Activated T-helper 17 cell treated with anti-CD3 and anti-CD28 coated beads, Interleukin-2, amount 50 U/mL, for 72 hours (primary cell): Measurements from ENCODE around the gene TEAD4. TPM values are rescaled to one million over a fixed set of nuclear protein-coding genes. Genes with fewer than 3 reads are reported as not detected.

Experiments
- ATAC-seq: fragments of 150-1000 bp; cut with Tn5 transposase; replicated peaks from 2 replicates; pipeline ENCODE4 v1.10.0; 2021; ENCODE audit warnings: mild to moderate bottlenecking, moderate library complexity
- H3K27ac Mint-ChIP-seq: one replicate; pipeline ENCODE4 v1.8.0; 2022; ENCODE audit warnings: mixed read lengths
- H3K27me3 Mint-ChIP-seq: one replicate; pipeline ENCODE4 v1.8.0; 2022; ENCODE audit warnings: mixed read lengths
- H3K36me3 Mint-ChIP-seq: one replicate; pipeline ENCODE4 v1.8.0; 2022; ENCODE audit warnings: low read depth, mild to moderate bottlenecking, mixed read lengths
- H3K4me1 Mint-ChIP-seq: one replicate; pipeline ENCODE4 v1.8.0; 2022; ENCODE audit warnings: mixed read lengths
- H3K4me3 Mint-ChIP-seq: one replicate; pipeline ENCODE4 v1.8.0; 2022; ENCODE audit warnings: mild to moderate bottlenecking, mixed read lengths
- H3K9me3 Mint-ChIP-seq: one replicate; pipeline ENCODE4 v1.8.0; 2022; ENCODE audit warnings: mixed read lengths
- total RNA-seq, 2 donors: library from RNA; stranded (reverse); gene quantifications; one replicate each; pipeline ENCODE4 v1.2.3, GENCODE V29; 2022

The TEAD4 gene
- total RNA-seq, 2 donors from 2014 or later: 3.1 to 3.7 TPM

- Mint-ChIP-seq H3K27me3 (peaks cover 8% of the 10 kb centered on the region), H3K9me3 (no peaks in the 10 kb centered on the region), H3K27ac (no peak overlapping the region), H3K4me3 (no peak overlapping the region), H3K4me1 (no peaks in the 10 kb centered on the region), H3K36me3 (no peaks in the 10 kb centered on the region)
- ATAC-seq: no peak
These were observed 43.4 kb downstream of the TEAD4 start for GRCh38 chr12:3002646-3003045.

- Mint-ChIP-seq H3K27me3 (peaks cover 3% of the 10 kb centered on the region), H3K4me3 (no peak overlapping the region), H3K27ac (no peak overlapping the region), H3K4me1 (no peaks in the 10 kb centered on the region), H3K36me3 (no peaks in the 10 kb centered on the region), H3K9me3 (no peaks in the 10 kb centered on the region)
- ATAC-seq: no peak
These were observed 44.3 kb downstream of the TEAD4 start for GRCh38 chr12:3003357-3003992.

- H3K4me3 Mint-ChIP-seq: no peak overlapping the region
- H3K27ac Mint-ChIP-seq: no peak overlapping the region
- H3K4me1 Mint-ChIP-seq: no peaks in the 10 kb centered on the region
- no peaks in the 10 kb centered on the region for H3K36me3 Mint-ChIP-seq
- no peaks in the 10 kb centered on the region for H3K9me3 Mint-ChIP-seq
- H3K27me3 Mint-ChIP-seq: peaks cover under 1% of the 10 kb centered on the region
- no peak for ATAC-seq
These were observed 45.7 kb downstream of the TEAD4 start for GRCh38 chr12:3004655-3005565.

- Mint-ChIP-seq H3K27me3 (no peaks in the 10 kb centered on the region), H3K4me1 (no peaks in the 10 kb centered on the region), H3K9me3 (no peaks in the 10 kb centered on the region), H3K27ac (no peak overlapping the region), H3K4me3 (no peak overlapping the region), H3K36me3 (no peaks in the 10 kb centered on the region)
- no peak for ATAC-seq
These were observed 46.5 kb downstream of the TEAD4 start for GRCh38 chr12:3005736-3006135.

GRCh38 chr12:3009780-3010179, 50.6 kb downstream of the TEAD4 start:
- Mint-ChIP-seq H3K4me1 (no peaks in the 10 kb centered on the region), H3K27me3 (no peaks in the 10 kb centered on the region), H3K9me3 (no peaks in the 10 kb centered on the region), H3K27ac (no peak overlapping the region), H3K36me3 (no peaks in the 10 kb centered on the region), H3K4me3 (no peak overlapping the region)
- no peak for ATAC-seq

GRCh38 chr12:3010214-3010930, 51.2 kb downstream of the TEAD4 start:
- H3K36me3 Mint-ChIP-seq: no peaks in the 10 kb centered on the region
- no peak for ATAC-seq
- no peaks in the 10 kb centered on the region for H3K4me1 Mint-ChIP-seq
- H3K9me3 Mint-ChIP-seq: no peaks in the 10 kb centered on the region
- H3K4me3 Mint-ChIP-seq: no peak overlapping the region
- peaks cover under 1% of the 10 kb centered on the region for H3K27me3 Mint-ChIP-seq
- no peak overlapping the region for H3K27ac Mint-ChIP-seq

GRCh38 chr12:3012786-3013185, 53.6 kb downstream of the TEAD4 start:
- ATAC-seq: no peak
- no peak overlapping the region for H3K4me3 Mint-ChIP-seq
- H3K36me3 Mint-ChIP-seq: no peaks in the 10 kb centered on the region
- peaks cover 6% of the 10 kb centered on the region for H3K27me3 Mint-ChIP-seq
- no peak overlapping the region for H3K27ac Mint-ChIP-seq
- H3K9me3 Mint-ChIP-seq: no peaks in the 10 kb centered on the region
- no peaks in the 10 kb centered on the region for H3K4me1 Mint-ChIP-seq

GRCh38 chr12:3014641-3015040, 55.4 kb downstream of the TEAD4 start:
- Mint-ChIP-seq H3K4me3 (no peak overlapping the region), H3K27me3 (peaks cover 7% of the 10 kb centered on the region), H3K36me3 (no peaks in the 10 kb centered on the region), H3K9me3 (no peaks in the 10 kb centered on the region), H3K27ac (no peak overlapping the region), H3K4me1 (no peaks in the 10 kb centered on the region)
- ATAC-seq: no peak

GRCh38 chr12:3015356-3015755, 56.2 kb downstream of the TEAD4 start:
- no peaks in the 10 kb centered on the region for H3K9me3 Mint-ChIP-seq
- H3K4me3 Mint-ChIP-seq: no peak overlapping the region
- no peaks in the 10 kb centered on the region for H3K36me3 Mint-ChIP-seq
- peaks cover 10% of the 10 kb centered on the region for H3K27me3 Mint-ChIP-seq
- ATAC-seq: no peak
- H3K4me1 Mint-ChIP-seq: no peaks in the 10 kb centered on the region
- H3K27ac Mint-ChIP-seq: no peak overlapping the region

GRCh38 chr12:3016191-3016590, 57.0 kb downstream of the TEAD4 start:
- no peak for ATAC-seq
- H3K27ac Mint-ChIP-seq: no peak overlapping the region
- H3K4me1 Mint-ChIP-seq: no peaks in the 10 kb centered on the region
- H3K4me3 Mint-ChIP-seq: no peak overlapping the region
- no peaks in the 10 kb centered on the region for H3K9me3 Mint-ChIP-seq
- H3K36me3 Mint-ChIP-seq: no peaks in the 10 kb centered on the region
- H3K27me3 Mint-ChIP-seq: peaks cover 10% of the 10 kb centered on the region

GRCh38 chr12:3017281-3017680, 58.1 kb downstream of the TEAD4 start:
- H3K27ac Mint-ChIP-seq: no peak overlapping the region
- H3K9me3 Mint-ChIP-seq: no peaks in the 10 kb centered on the region
- H3K4me3 Mint-ChIP-seq: no peak overlapping the region
- H3K36me3 Mint-ChIP-seq: no peaks in the 10 kb centered on the region
- ATAC-seq: no peak
- H3K4me1 Mint-ChIP-seq: no peaks in the 10 kb centered on the region
- peaks cover 10% of the 10 kb centered on the region for H3K27me3 Mint-ChIP-seq

- no peaks in the 10 kb centered on the region for H3K9me3 Mint-ChIP-seq
- peaks cover 10% of the 10 kb centered on the region for H3K27me3 Mint-ChIP-seq
- H3K36me3 Mint-ChIP-seq: no peaks in the 10 kb centered on the region
- no peaks in the 10 kb centered on the region for H3K4me1 Mint-ChIP-seq
- no peak overlapping the region for H3K4me3 Mint-ChIP-seq
- ATAC-seq: no peak
- no peak overlapping the region for H3K27ac Mint-ChIP-seq
These were observed 59.2 kb downstream of the TEAD4 start for GRCh38 chr12:3018284-3019004.

- no peak for ATAC-seq
- H3K27me3 Mint-ChIP-seq: peaks cover 10% of the 10 kb centered on the region
- no peak overlapping the region for H3K4me3 Mint-ChIP-seq
These were observed 59.9 kb downstream of the TEAD4 start for GRCh38 chr12:3019005-3019680.

GRCh38 chr12:3020399-3020798, 61.2 kb downstream of the TEAD4 start:
- H3K4me1 Mint-ChIP-seq: no peaks in the 10 kb centered on the region
- no peaks in the 10 kb centered on the region for H3K9me3 Mint-ChIP-seq
- no peak overlapping the region for H3K4me3 Mint-ChIP-seq
- no peak for ATAC-seq
- H3K27ac Mint-ChIP-seq: no peak overlapping the region
- no peaks in the 10 kb centered on the region for H3K36me3 Mint-ChIP-seq
- peaks cover 10% of the 10 kb centered on the region for H3K27me3 Mint-ChIP-seq

More at GRCh38 chr12:3019005-3019680, 59.9 kb downstream of the TEAD4 start:
- Mint-ChIP-seq H3K9me3 (no peaks in the 10 kb centered on the region), H3K27ac (no peak overlapping the region), H3K36me3 (no peaks in the 10 kb centered on the region), H3K4me1 (no peaks in the 10 kb centered on the region)
